Ascending aorta (tissue), 2 donors: Measurements from ENCODE around the gene TXNRD3. TPM values are rescaled to one million over a fixed set of nuclear protein-coding genes. Genes with fewer than 3 reads are reported as not detected.

Experiments
- DNase-seq, 2 donors: peaks; one replicate each; pipeline ENCODE4 v3.0.0-alpha.2; 2019; ENCODE audit warnings: low spot score in 2 of 2
- H3K27ac ChIP-seq, 2 donors: fragments of 200-600 bp; sonication (generic); one replicate each; pipeline ENCODE4 v1.5.1; 2016 to 2017; ENCODE audit warnings: mild to moderate bottlenecking in 1 of 2
- H3K27me3 ChIP-seq: fragments of 200-600 bp; sonication (generic); one replicate; pipeline ENCODE4 v1.5.1; 2017
- H3K36me3 ChIP-seq, 2 donors: fragments of 200-600 bp; sonication (generic); one replicate each; pipeline ENCODE4 v1.5.1; 2016
- H3K4me1 ChIP-seq, 2 donors: fragments of 200-600 bp; sonication (generic); one replicate each; pipeline ENCODE4 v1.5.1; 2016 to 2017; ENCODE audit warnings: mild to moderate bottlenecking in 1 of 2
- H3K4me3 ChIP-seq, 2 donors: fragments of 200-600 bp; sonication (generic); one replicate each; pipeline ENCODE4 v1.5.1; 2016 to 2017; ENCODE audit warnings: mild to moderate bottlenecking in 1 of 2
- H3K9me3 ChIP-seq, 2 donors: fragments of 200-600 bp; sonication (generic); one replicate each; pipeline ENCODE4 v1.5.1; 2016
- CTCF ChIP-seq, 3 experiments: fragments of 200-600 bp in 2 of 3; fragments of 450-650 bp in 1 of 3; sonication (generic) in 2 of 3; IDR thresholded peaks; one replicate each; pipeline ENCODE4 v1.5.1; 2016 to 2019; ENCODE audit warnings: antibody characterized with exemption in 3 of 3, mild to moderate bottlenecking in 1 of 3, moderate library complexity in 1 of 3
- intact Hi-C: fragments of 100-400 bp; cut with DNase I; formaldehyde crosslinking; loops from one replicate; pipeline ENCODE4 v1.15.1; 2023
- total RNA-seq: library from RNA; depleted of rRNA; stranded (reverse); fragments of >200 nt; gene quantifications from one replicate; pipeline ENCODE4 v1.1.0, GENCODE V29; 2016

Gene TXNRD3
- total RNA-seq, 1 donor from 2014 or later, result 18.9 TPM

DNA sequence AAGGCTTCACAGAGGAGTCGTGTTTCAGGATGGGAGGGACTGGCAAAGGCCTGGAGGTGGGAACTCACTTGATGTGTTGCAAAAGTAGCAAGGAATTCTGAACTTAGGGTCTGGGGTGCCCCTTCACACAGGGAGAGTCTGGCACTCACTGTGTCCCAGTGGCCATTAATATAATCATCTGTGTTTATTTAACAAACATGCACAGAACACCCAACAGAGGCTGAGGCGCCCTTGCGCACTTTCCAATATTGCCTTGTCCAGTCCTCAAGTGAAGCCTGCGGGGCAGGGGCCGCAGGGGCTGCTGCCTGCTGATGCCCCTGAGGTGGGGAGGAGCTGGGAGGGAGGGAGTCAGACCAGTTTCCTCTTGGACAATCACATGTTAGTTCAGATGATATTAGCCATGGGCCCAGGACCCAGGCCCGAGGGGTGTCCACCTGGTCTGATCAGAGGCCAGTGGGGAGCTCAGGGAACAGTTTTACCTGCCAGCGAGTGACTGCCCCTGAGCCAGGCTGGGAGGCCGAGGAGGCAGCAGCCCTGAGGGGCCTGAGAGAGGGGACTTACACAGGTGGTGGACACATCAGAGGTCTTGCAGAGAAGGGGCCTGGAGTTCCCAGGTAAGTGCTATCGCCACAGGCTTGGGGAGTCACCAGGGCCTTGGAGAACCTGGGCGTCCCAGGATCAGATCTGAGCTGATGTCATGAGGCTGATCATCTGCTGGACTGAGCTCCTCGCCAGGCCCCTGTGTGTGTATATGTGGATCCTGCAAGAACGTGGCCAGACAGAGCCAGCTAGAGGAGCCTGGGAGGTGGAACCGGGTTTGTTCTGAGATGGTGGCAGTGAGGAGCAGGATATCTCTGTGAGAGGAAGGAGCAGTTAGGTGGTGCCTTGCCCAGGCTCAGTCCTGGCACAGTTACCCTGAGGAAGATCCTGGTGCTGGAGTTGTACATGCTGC lies 13.8 kb upstream of the TXNRD3 start:
- intact Hi-C loops, result no loop called here
- no peak for DNase-seq
- no peaks in the 10 kb centered on the region for H3K27me3 ChIP-seq
- no peak for TF ChIP-seq CTCF (IDR thresholded peaks at IDR 0.05)
- H3K4me3 ChIP-seq, result no peak overlapping the region
- H3K27ac ChIP-seq, result no peak overlapping the region
- H3K4me1 ChIP-seq, result no peaks in the 10 kb centered on the region
- H3K9me3 ChIP-seq, result no peaks in the 10 kb centered on the region
- H3K36me3 ChIP-seq, result no peaks in the 10 kb centered on the region

DNA sequence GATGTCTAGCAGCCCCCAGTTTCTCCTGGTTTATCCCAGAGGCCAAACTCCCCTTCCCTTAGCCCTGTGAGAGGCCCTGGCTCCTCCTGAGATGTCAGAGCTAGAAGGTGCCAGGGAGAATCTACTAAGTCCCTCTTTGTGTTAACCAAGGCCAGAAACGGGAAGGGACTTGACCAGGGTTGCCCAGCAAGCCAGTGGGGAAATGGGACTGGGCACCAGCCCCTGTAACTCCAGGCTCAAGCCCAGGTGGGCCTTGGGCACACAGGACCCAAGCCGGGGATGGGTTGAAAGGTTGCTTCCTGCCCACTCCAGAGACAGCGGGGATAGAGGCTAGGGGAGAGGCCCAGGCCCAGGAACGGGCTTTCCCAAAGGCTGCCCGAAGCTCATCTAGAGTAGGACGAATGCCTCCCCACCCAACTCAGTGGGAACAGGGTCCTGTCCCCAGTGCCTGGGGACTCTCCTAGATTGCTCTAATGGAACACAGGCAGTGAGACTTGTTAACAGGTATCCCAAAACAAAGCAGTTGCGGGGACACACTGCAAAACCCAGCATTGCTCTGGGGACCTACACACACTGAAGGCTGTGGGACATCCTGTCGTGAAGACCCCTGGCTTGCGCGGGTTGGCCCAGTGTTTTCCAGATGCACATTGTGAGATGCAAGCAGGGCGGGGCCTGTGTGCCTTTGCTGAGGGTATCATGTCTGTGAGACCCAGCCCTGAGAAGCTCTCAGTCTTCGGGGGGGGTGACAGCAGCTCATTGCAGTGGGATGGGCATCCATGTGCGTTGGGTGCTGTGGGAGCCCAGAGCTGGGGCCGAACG lies 12.9 kb upstream of the TXNRD3 start:
- DNase-seq, result no peak
- Histone ChIP-seq H3K4me1 (no peaks in the 10 kb centered on the region), H3K27ac (no peak overlapping the region), H3K9me3 (no peaks in the 10 kb centered on the region), H3K36me3 (no peaks in the 10 kb centered on the region), H3K27me3 (no peaks in the 10 kb centered on the region), H3K4me3 (no peak overlapping the region)
- intact Hi-C loops, result no loop called here
- no peak for TF ChIP-seq CTCF (IDR thresholded peaks at IDR 0.05)

DNA sequence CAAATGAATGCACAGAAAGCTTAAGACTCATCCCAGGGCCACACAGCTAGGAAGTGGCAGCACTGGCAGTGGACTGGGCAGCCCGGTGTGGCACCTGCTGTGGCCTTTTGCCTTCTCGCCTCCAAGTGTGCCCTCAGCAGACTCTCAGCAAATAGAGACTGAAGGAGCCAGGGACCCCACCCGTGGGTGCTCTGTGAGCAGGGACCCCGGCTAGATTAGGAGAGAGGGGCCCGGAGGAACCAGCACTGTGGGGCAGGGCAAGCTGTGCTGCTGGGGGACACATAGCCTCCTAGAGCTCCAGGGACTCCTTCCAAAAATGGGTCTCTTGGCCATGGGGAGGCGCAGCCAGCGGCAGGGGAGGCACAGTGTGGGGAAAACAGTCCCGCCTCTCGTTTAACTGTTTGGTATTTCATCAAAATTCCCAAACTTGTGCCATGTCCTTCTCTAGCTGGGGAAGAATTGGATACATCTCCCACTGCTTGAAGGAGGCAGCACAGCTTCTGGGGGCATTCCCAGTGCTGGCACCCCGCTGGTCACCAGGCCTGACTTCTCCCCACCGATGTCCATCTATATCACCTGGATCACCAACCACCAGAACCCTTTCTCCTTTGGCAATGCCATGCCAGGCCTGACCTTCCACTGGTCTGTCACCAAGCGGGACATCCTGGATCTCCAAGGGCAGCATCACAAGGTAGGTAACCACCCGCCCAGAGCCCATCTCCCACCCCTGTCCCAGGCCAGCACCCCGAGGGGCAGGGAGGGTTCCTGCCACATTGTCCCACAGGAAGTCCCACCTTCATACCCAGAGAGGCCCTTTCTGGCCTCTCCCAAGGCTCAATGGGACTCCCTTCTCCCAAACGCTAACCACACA lies 12.0 kb upstream of the TXNRD3 start:
- Histone ChIP-seq H3K4me3 (no peak overlapping the region), H3K27me3 (no peaks in the 10 kb centered on the region), H3K9me3 (no peaks in the 10 kb centered on the region), H3K27ac (no peak overlapping the region), H3K4me1 (no peaks in the 10 kb centered on the region), H3K36me3 (no peaks in the 10 kb centered on the region)
- no peak for DNase-seq
- intact Hi-C loops, result no loop called here
- no peak for TF ChIP-seq CTCF (IDR thresholded peaks at IDR 0.05)

- H3K4me3 ChIP-seq, result no peak overlapping the region
- no peak for DNase-seq
- intact Hi-C loops, result no loop called here
Measured at GRCh38 chr3:126665959-126666657, 11.2 kb upstream of the TXNRD3 start.

More at GRCh38 chr3:126665959-126666657, 11.2 kb upstream of the TXNRD3 start:
- Histone ChIP-seq H3K9me3 (no peaks in the 10 kb centered on the region), H3K4me1 (no peaks in the 10 kb centered on the region), H3K27me3 (no peaks in the 10 kb centered on the region), H3K36me3 (no peaks in the 10 kb centered on the region), H3K27ac (no peak overlapping the region)
- no peak for TF ChIP-seq CTCF (IDR thresholded peaks at IDR 0.05)
